SH-SY5Y (cell line): ENCODE data around the gene FBXO21.

Experiments used
- GATA2 ChIP-seq: IDR thresholded peaks from 2 replicates; pipeline ENCODE4 v1.6.1; 2011; ENCODE audit warnings: mild to moderate bottlenecking, low read depth, low read length
- GATA3 ChIP-seq: IDR thresholded peaks from 2 replicates; pipeline ENCODE4 v1.6.1; 2011; ENCODE audit warnings: low read depth, mild to moderate bottlenecking, low read length, moderate library complexity

The FBXO21 gene

GRCh38 chr12:117190210-117190781 lies at the start of gene FBXO21:
Gene FBXO21 (minus strand): TSS chr12:117190470. CDS start chr12:117190456, 14 bp downstream.
- no peak for TF ChIP-seq GATA3
- TF ChIP-seq GATA2, result no peak

DNA sequence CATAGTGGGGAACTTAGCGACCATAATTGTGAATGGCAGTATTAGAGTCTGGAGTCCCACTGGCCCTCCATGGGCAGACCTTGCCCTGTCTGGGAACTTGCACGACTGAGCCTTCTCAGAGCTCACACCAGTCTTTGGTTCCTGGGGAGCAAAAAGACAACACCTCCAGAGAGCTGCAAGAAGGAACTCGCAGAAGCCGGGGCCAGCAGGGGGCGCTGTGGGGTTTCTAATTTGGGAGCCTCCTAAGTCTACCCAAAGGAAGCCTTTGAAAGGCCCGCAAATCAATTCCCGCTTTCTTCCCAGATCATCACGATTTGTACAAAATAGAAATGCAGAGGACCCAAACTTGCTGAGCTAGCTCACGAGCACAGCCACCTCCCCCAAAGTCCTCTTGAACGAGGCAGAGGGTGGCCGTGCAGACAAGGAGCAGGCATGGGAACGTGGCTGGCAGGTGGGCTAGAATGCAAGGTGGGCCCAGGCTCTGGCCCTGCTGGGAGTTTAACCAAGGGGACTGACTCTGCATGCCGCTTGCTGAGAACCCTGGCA lies 46.3 kb upstream of the FBXO21 start:
- TF ChIP-seq GATA2 (no peak), GATA3 (no peak)

- TF ChIP-seq GATA3, result no peak
- no peak for TF ChIP-seq GATA2
Measured at GRCh38 chr12:117235261-117235660, 45.0 kb upstream of the FBXO21 start.

- TF ChIP-seq GATA2 (no peak), GATA3 (no peak)
Measured at GRCh38 chr12:117234441-117234840, 44.2 kb upstream of the FBXO21 start.

GRCh38 chr12:117231750-117232149 lies 41.5 kb upstream of the FBXO21 start:
- TF ChIP-seq GATA3 (no peak), GATA2 (no peak)

DNA sequence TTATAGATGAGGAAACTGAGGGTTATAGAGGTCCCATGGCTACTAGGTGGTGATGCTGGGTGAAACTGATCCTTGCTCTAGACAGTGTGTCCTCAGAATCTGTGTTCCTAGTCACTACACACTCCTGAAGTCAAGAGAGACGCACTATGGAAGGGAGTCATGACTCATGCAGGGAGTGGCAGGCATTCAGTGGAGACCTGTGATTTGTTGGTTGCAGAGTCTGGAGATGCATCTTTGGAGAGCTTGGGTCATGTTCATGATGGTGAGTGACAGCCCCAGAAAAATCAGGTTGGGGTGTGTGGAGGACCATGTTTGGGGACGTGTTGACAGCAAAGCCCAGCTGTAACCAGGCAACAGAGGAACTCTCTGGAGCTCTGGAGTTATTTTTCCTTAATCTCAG lies 38.0 kb upstream of the FBXO21 start:
- no peak for TF ChIP-seq GATA2

GRCh38 chr12:117227000-117227653 lies 36.9 kb upstream of the FBXO21 start:
- no peak for TF ChIP-seq GATA3

GRCh38 chr12:117226505-117226904 lies 36.2 kb upstream of the FBXO21 start:
- TF ChIP-seq GATA3 (no peak), GATA2 (no peak)

DNA sequence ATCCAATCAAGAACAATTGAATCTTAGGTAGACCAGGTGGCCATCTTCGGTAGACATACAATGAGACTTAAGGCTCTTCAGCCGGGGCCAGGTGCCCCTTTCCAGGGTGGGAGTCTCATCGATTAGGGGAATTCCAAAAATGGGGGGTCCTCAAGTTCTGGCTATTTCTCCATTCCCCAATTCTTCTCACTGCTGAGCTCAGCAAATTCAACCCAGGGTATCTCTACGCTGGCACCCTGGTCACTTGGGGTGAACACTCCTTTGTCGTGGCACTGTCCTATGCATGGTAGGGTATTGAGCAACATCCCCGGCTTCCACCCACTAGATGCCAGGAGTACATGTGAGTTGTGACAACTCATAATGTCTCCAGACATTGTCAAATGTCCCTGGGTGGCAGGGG lies 34.9 kb upstream of the FBXO21 start:
- no peak for TF ChIP-seq GATA2
- TF ChIP-seq GATA3, result no peak

DNA sequence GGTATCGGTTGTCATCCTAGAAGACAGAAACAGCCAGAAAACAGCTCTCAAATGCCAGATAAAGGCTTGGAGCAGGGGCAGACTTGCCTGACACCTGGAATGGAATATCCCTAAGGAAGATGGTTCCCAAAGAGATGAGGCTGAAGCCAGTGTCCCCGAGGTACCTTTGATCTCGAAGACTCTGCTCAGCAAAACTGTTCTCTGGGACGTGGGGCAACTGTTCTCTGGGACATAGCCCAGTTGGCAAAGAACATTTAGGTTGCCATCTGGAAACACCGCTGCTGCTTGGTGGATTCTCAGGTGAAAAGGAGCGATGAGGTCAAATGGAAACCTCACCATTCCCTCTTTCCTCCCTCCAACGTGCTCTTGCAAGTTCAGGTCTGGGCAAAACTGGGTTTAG lies 27.9 kb upstream of the FBXO21 start:
- TF ChIP-seq GATA2 (no peak), GATA3 (no peak)

- no peak for TF ChIP-seq GATA3
- no peak for TF ChIP-seq GATA2
Measured at GRCh38 chr12:117216686-117217085, 26.4 kb upstream of the FBXO21 start.

DNA sequence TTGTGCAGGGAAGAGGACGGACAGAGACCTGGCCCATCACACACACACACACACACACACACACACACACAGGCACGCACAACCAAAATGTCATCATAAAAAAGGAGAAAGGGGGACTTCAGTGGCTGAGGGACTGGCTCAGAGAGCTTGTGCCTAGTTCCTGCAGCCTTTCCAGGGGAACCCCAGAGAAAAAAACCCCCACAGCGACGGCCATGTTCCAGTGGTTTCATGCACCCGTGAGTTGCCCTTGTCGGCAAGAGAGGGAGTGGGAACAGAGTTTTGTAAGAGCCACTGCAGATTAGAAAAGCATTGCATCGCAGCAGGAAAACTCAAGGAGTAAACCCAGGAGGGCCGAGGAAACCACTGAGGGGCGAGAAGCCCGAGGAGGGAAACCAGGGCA lies 24.5 kb upstream of the FBXO21 start:
- no peak for TF ChIP-seq GATA3
- TF ChIP-seq GATA2, result no peak

DNA sequence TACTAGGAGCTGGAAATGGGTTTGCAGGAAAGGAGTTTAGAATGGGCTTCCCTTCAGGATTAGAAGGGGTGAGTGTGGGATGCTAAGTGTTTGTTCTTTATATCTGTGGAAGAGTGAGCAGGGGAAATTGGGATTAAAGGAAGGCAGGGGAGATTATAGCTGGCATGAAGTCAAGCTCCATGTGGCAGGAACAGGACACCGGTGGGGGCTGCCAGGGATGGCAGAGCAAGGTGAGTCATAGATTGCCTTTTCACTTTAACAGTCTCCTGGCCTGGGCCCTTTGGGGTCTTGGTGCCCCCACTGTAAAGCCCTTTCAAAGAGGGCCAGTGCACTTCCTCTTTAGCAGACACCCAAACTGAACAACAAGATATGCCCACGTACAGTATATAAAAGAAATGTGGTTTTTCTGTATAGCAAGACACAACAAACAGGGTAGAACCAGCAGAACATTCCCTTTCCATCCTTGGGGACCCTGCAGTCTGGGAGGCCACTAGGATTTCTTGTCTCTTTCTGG lies 23.1 kb upstream of the FBXO21 start:
- TF ChIP-seq GATA2, result no peak
- TF ChIP-seq GATA3, result no peak

- TF ChIP-seq GATA2 (no peak), GATA3 (no peak)
Measured at GRCh38 chr12:117212563-117213190, 22.4 kb upstream of the FBXO21 start.

- TF ChIP-seq GATA2, result no peak
- no peak for TF ChIP-seq GATA3
Measured at GRCh38 chr12:117210266-117210918, 20.1 kb upstream of the FBXO21 start.
